ENCODE measurements around the gene STAC2. TPM values are rescaled to one million over a fixed set of nuclear protein-coding genes. Genes with fewer than 3 reads are reported as not detected.

The STAC2 gene
- total RNA-seq, 2 donors from 2014 or later: 0.11 to 0.15 TPM

- Histone ChIP-seq H3K4me3 (no peak overlapping the region), H3K27me3 (no peaks in the 10 kb centered on the region), H3K36me3 (no peaks in the 10 kb centered on the region), H3K27ac (no peak overlapping the region), H3K9me3 (no peaks in the 10 kb centered on the region), H3K9ac (ENCODE audit: low read depth in 2 of 2, low read length in 2 of 2) (no peak overlapping the region), H3K4me1 (no peaks in the 10 kb centered on the region)
- intact Hi-C loops (cut with DNase I): loop anchor here (5.0 kb wide), 1 partner anchor 37 kb away; no protein-coding TSS in a partner anchor
- TF ChIP-seq, protein P1, sequence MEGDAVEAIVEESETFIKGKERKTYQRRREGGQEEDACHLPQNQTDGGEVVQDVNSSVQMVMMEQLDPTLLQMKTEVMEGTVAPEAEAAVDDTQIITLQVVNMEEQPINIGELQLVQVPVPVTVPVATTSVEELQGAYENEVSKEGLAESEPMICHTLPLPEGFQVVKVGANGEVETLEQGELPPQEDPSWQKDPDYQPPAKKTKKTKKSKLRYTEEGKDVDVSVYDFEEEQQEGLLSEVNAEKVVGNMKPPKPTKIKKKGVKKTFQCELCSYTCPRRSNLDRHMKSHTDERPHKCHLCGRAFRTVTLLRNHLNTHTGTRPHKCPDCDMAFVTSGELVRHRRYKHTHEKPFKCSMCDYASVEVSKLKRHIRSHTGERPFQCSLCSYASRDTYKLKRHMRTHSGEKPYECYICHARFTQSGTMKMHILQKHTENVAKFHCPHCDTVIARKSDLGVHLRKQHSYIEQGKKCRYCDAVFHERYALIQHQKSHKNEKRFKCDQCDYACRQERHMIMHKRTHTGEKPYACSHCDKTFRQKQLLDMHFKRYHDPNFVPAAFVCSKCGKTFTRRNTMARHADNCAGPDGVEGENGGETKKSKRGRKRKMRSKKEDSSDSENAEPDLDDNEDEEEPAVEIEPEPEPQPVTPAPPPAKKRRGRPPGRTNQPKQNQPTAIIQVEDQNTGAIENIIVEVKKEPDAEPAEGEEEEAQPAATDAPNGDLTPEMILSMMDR (IDR thresholded peaks at IDR 0.05): no peak
- no peak for DNase-seq
These were observed 18.4 kb upstream of the STAC2 start for GRCh38 chr17:39244016-39244599.

DNA sequence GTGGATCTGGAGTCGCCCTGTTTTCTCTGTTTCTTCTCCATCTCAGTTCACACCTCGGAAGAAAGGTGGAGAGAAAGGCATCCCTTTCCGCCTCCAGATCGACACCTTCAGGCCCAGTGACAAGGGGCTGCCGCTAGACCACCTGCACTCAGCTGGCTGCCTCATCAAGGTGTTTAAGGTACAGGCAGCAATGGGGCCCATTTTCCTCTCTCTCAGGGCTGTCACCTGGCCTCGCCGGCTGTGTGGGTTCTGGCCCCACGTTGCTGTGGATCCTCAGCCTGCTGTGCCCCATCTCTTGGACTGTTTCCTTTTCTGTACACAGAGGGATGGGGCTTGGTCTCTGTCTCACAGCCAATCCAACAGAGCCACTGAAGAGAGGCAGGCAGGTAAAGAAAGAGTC is 17.4 kb upstream of the STAC2 start:
- no peaks in the 10 kb centered on the region for H3K4me1 ChIP-seq
- H3K27ac ChIP-seq: no peak overlapping the region
- intact Hi-C loops (cut with DNase I): loop anchor here (5.0 kb wide), 1 partner anchor 36 kb away; no protein-coding TSS in a partner anchor
- H3K27me3 ChIP-seq: no peaks in the 10 kb centered on the region
- no peaks in the 10 kb centered on the region for H3K9me3 ChIP-seq
- H3K4me3 ChIP-seq: no peak overlapping the region
- no peak overlapping the region for H3K9ac ChIP-seq (ENCODE audit: low read depth in 2 of 2, low read length in 2 of 2)
- TF ChIP-seq, protein P1 (IDR thresholded peaks at IDR 0.05): no peak
- H3K36me3 ChIP-seq: no peaks in the 10 kb centered on the region
- DNase-seq: no peak

GRCh38 chr17:39240631-39241030 is 14.9 kb upstream of the STAC2 start:
- Histone ChIP-seq H3K9ac (ENCODE audit: low read depth in 2 of 2, low read length in 2 of 2) (no peak overlapping the region), H3K4me3 (no peak overlapping the region), H3K27ac (no peak overlapping the region), H3K9me3 (no peaks in the 10 kb centered on the region), H3K4me1 (no peaks in the 10 kb centered on the region), H3K36me3 (no peaks in the 10 kb centered on the region), H3K27me3 (no peaks in the 10 kb centered on the region)
- TF ChIP-seq, protein P1 (IDR thresholded peaks at IDR 0.05): no peak
- DNase-seq: no peak
- intact Hi-C loops (cut with DNase I): loop anchor here (5.0 kb wide), 1 partner anchor 33 kb away; no protein-coding TSS in a partner anchor

DNA sequence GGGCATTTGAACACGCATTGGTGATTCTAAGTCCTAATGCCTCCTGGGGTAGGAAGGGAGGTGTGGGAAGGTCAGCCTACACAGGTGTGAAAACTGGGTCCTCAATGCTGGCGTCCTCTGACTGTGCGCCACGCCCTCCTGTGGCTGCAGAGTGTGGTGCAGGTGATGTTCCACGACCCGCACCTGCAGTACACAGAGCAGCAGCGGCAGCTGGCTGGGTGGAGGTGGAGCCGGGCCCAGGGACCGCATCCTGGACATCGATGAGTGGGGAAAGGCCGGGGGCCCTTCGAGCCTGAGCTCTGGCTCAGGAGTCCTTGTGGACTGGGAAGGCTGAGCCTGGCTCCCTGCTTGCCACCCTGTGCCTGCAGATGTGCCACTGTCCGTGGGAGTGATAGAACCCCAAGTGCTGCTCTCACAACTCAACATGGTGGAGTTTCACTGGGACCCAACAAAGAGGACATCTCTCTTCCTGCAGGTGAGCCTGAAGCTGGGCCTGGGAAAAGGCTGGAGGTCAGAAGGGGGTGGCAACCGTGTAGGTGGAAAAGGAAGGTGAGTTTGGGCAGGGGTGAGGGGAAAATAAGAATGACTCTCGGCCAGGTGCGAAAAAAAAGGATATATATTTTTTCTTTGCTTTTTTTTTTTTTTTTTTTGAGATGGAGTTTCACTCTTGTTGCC is 14.0 kb upstream of the STAC2 start:
- Histone ChIP-seq H3K36me3 (no peaks in the 10 kb centered on the region), H3K4me1 (no peaks in the 10 kb centered on the region), H3K27ac (no peak overlapping the region), H3K4me3 (no peak overlapping the region), H3K27me3 (no peaks in the 10 kb centered on the region), H3K9me3 (no peaks in the 10 kb centered on the region), H3K9ac (ENCODE audit: low read depth in 2 of 2, low read length in 2 of 2) (no peak overlapping the region)
- intact Hi-C loops (cut with DNase I): loop anchor here (5.0 to 10.0 kb wide), 2 partner anchors 32 to 75 kb away; partner anchors contain the start of gene ARL5C
- peak; percentile 65 for DNase-seq
- TF ChIP-seq, protein P1 (IDR thresholded peaks at IDR 0.05): peak; percentile 62

GRCh38 chr17:39238311-39238972 is 12.7 kb upstream of the STAC2 start:
- TF ChIP-seq, protein P1 (IDR thresholded peaks at IDR 0.05): no peak
- H3K4me3 ChIP-seq: no peak overlapping the region
- intact Hi-C loops (cut with DNase I): loop anchor here (10.0 kb wide), 1 partner anchor 74 kb away; the partner anchor contains the start of gene ARL5C
- H3K9me3 ChIP-seq: no peaks in the 10 kb centered on the region
- no peak overlapping the region for H3K27ac ChIP-seq
- DNase-seq: peak; percentile 68
- no peak overlapping the region for H3K9ac ChIP-seq (ENCODE audit: low read depth in 2 of 2, low read length in 2 of 2)
- H3K27me3 ChIP-seq: no peaks in the 10 kb centered on the region
- no peaks in the 10 kb centered on the region for H3K36me3 ChIP-seq
- no peaks in the 10 kb centered on the region for H3K4me1 ChIP-seq

Data from colonic mucosa (tissue), 4 donors.